Ishikawa (cell line): ENCODE measurements around the gene RNF6.

Source experiments
- EP300 ChIP-seq: IDR thresholded peaks from 2 replicates; pipeline ENCODE4 v1.6.1; 2012; ENCODE audit warnings: borderline replicate concordance
- FOXM1 ChIP-seq: IDR thresholded peaks from 2 replicates; pipeline ENCODE4 v1.6.1; 2012; ENCODE audit warnings: low read depth, borderline replicate concordance
- MAX ChIP-seq: IDR thresholded peaks from 2 replicates; pipeline ENCODE4 v1.6.1; 2012
- NFIC ChIP-seq: IDR thresholded peaks from 2 replicates; pipeline ENCODE4 v1.6.1; 2012
- RAD21 ChIP-seq: IDR thresholded peaks from 2 replicates; pipeline ENCODE4 v1.6.1; 2012; ENCODE audit warnings: low read depth
- TAF1 ChIP-seq: IDR thresholded peaks from 2 replicates; pipeline ENCODE4 v1.6.1; 2012; ENCODE audit warnings: low read depth, mild to moderate bottlenecking
- TCF12 ChIP-seq: IDR thresholded peaks from 2 replicates; pipeline ENCODE4 v1.6.1; 2012; ENCODE audit warnings: low read depth
- USF1 ChIP-seq: IDR thresholded peaks from 2 replicates; pipeline ENCODE4 v1.6.1; 2012
- YY1 ChIP-seq: IDR thresholded peaks from 2 replicates; pipeline ENCODE4 v1.6.1; 2012; ENCODE audit warnings: low read depth
- ZBTB7A ChIP-seq: IDR thresholded peaks from 2 replicates; pipeline ENCODE4 v1.6.1; 2012; ENCODE audit warnings: low read depth

- TF ChIP-seq EP300 (no peak), FOXM1 (no peak), NFIC (no peak), RAD21 (no peak), USF1 (no peak), ZBTB7A (no peak), TAF1 (no peak), YY1 (no peak), MAX (no peak), TCF12 (no peak)
Measured at GRCh38 chr13:26253262-26253786, 31.2 kb upstream of the RNF6 start.
